OCI-LY1 (cell line): ENCODE measurements around the gene OR2V1.
"Not testable (repeated sequence)": the region's sequence is repeated elsewhere in the genome, so short reads cannot be mapped to it uniquely, and the experiment has no call there.

Experiments
- H2AFZ ChIP-seq: fragments of 200-600 bp; sonication (generic), shearing (Covaris generic); 2 replicates; pipeline ENCODE4 v1.6.0; 2014; ENCODE audit warnings: antibody characterized with exemption, mild to moderate bottlenecking, low read length
- H3F3A ChIP-seq: fragments of 200-600 bp; sonication (generic), shearing (Covaris generic); 2 replicates; pipeline ENCODE4 v1.6.0; 2014; ENCODE audit warnings: mild to moderate bottlenecking, antibody characterized with exemption, low read length, moderate library complexity; ENCODE audit not compliant: insufficient read depth
- H3K27ac ChIP-seq: fragments of 200-600 bp; sonication (generic); 2 replicates; pipeline ENCODE4 v1.5.1; 2014; ENCODE audit warnings: low read length, mixed run types, mild to moderate bottlenecking, low read depth; ENCODE audit not compliant: poor library complexity, severe bottlenecking
- H3K27me3 ChIP-seq: fragments of 200-600 bp; sonication (generic); 2 replicates; pipeline ENCODE4 v1.6.0; 2014; ENCODE audit warnings: antibody characterized with exemption, mild to moderate bottlenecking, low read length, moderate library complexity; ENCODE audit not compliant: insufficient read depth
- H3K36me3 ChIP-seq: fragments of 200-600 bp; sonication (generic); 2 replicates; pipeline ENCODE4 v1.6.1; 2014; ENCODE audit warnings: mild to moderate bottlenecking, antibody characterized with exemption, low read length, moderate library complexity, mixed read lengths; ENCODE audit not compliant: insufficient read depth
- H3K4me1 ChIP-seq: fragments of 200-600 bp; sonication (generic); 2 replicates; pipeline ENCODE4 v1.5.1; 2014; ENCODE audit warnings: mild to moderate bottlenecking, low read length, moderate library complexity; ENCODE audit not compliant: insufficient read depth, severe bottlenecking
- H3K4me2 ChIP-seq: fragments of 200-600 bp; sonication (generic), shearing (Covaris generic); 2 replicates; pipeline ENCODE4 v1.6.1; 2014; ENCODE audit warnings: low read length
- H3K4me3 ChIP-seq: fragments of 200-600 bp; sonication (generic); 2 replicates; pipeline ENCODE4 v1.5.1; 2014; ENCODE audit warnings: low read length, low read depth, mild to moderate bottlenecking, mixed read lengths; ENCODE audit not compliant: poor library complexity, severe bottlenecking
- H3K79me2 ChIP-seq: fragments of 200-600 bp; shearing (Covaris generic); 2 replicates; pipeline ENCODE4 v1.6.1; 2016; ENCODE audit warnings: mixed run types, low read length, mixed read lengths; ENCODE audit not compliant: insufficient read depth
- H3K9ac ChIP-seq: fragments of 200-600 bp; sonication (generic), shearing (Covaris generic); 2 replicates; pipeline ENCODE4 v1.6.1; 2014; ENCODE audit warnings: mild to moderate bottlenecking, low read length, mixed read lengths
- H3K9me2 ChIP-seq: fragments of 200-600 bp; sonication (generic), shearing (Covaris generic); 2 replicates; pipeline ENCODE4 v1.6.1; 2014; ENCODE audit warnings: low read depth, mild to moderate bottlenecking, low read length, mixed read lengths
- H3K9me3 ChIP-seq: fragments of 200-600 bp; shearing (Covaris generic); 2 replicates; pipeline ENCODE4 v1.6.1; 2014; ENCODE audit warnings: low read length, mixed read lengths
- H4K20me1 ChIP-seq: fragments of 200-600 bp; sonication (generic), shearing (Covaris generic); 2 replicates; pipeline ENCODE4 v1.6.0; 2016; ENCODE audit warnings: mild to moderate bottlenecking, low read length; ENCODE audit not compliant: insufficient read depth
- EZH2 ChIP-seq: fragments of 200-600 bp; sonication (generic), shearing (Covaris generic); IDR thresholded peaks from 2 replicates; pipeline ENCODE4 v1.8.0; 2017; ENCODE audit warnings: borderline replicate concordance, mixed run types, mild to moderate bottlenecking, antibody characterized with exemption, low read length, moderate library complexity, mixed read lengths
- TF ChIP-seq, protein P1 (sequence below): fragments of 200-600 bp; sonication (generic), shearing (Covaris generic); IDR thresholded peaks from 2 replicates; pipeline ENCODE4 v1.5.1; 2017; ENCODE audit warnings: mild to moderate bottlenecking, antibody characterized with exemption, low read length, moderate library complexity, mixed read lengths

Gene OR2V1

DNA sequence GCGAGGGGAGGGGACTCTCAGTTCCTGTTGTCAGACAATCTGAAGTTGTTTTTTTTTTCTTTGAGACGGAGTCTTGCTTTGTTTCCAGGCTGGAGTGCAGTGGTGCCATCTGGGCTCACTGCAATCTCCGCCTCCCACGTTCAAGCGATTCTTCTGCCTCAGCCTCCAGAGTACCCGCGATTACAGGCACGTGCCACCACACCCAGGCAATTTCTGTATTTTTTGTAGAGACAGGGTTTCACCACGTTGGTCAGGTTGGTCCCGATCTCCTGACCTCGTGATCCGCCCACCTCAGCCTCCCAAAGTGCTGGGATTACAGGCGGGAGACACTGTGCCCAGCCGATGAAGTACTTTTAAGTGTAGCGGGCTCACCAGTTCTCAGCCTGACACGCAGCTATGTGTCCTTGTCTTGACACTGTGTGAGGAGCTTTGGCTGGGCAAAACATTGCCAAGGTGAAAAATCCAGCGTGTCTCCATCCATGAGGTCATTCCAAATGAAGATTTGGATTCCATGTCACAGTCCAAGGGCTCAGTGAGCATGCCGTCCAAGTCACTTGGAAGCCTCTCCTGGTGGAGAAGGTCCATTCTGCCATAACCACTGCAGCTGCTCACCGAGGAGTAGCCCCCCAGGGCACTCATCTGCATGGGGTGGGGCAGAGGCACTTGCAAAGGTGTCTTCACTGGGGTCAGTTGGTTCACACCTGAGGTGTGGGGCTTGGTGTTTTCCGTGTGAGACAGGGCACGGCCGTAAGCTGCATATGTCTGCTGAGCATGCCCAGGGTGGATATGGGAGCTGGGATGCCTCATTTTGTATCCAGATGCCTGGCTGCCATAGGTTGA lies 32.0 kb downstream of the OR2V1 start:
- Histone ChIP-seq H3K4me3 (no peak overlapping the region), H3F3A (no peaks in the 10 kb centered on the region), H3K27me3 (no peaks in the 10 kb centered on the region), H3K9me3 (no peaks in the 10 kb centered on the region), H3K4me1 (no peaks in the 10 kb centered on the region), H2AFZ (no peak overlapping the region), H3K9ac (no peak overlapping the region), H4K20me1 (no peaks in the 10 kb centered on the region), H3K79me2 (no peaks in the 10 kb centered on the region), H3K36me3 (no peaks in the 10 kb centered on the region), H3K27ac (no peak overlapping the region), H3K4me2 (no peak overlapping the region), H3K9me2 (no peaks in the 10 kb centered on the region)
- no peak for TF ChIP-seq EZH2
- TF ChIP-seq, protein P1, sequence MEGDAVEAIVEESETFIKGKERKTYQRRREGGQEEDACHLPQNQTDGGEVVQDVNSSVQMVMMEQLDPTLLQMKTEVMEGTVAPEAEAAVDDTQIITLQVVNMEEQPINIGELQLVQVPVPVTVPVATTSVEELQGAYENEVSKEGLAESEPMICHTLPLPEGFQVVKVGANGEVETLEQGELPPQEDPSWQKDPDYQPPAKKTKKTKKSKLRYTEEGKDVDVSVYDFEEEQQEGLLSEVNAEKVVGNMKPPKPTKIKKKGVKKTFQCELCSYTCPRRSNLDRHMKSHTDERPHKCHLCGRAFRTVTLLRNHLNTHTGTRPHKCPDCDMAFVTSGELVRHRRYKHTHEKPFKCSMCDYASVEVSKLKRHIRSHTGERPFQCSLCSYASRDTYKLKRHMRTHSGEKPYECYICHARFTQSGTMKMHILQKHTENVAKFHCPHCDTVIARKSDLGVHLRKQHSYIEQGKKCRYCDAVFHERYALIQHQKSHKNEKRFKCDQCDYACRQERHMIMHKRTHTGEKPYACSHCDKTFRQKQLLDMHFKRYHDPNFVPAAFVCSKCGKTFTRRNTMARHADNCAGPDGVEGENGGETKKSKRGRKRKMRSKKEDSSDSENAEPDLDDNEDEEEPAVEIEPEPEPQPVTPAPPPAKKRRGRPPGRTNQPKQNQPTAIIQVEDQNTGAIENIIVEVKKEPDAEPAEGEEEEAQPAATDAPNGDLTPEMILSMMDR: no peak

DNA sequence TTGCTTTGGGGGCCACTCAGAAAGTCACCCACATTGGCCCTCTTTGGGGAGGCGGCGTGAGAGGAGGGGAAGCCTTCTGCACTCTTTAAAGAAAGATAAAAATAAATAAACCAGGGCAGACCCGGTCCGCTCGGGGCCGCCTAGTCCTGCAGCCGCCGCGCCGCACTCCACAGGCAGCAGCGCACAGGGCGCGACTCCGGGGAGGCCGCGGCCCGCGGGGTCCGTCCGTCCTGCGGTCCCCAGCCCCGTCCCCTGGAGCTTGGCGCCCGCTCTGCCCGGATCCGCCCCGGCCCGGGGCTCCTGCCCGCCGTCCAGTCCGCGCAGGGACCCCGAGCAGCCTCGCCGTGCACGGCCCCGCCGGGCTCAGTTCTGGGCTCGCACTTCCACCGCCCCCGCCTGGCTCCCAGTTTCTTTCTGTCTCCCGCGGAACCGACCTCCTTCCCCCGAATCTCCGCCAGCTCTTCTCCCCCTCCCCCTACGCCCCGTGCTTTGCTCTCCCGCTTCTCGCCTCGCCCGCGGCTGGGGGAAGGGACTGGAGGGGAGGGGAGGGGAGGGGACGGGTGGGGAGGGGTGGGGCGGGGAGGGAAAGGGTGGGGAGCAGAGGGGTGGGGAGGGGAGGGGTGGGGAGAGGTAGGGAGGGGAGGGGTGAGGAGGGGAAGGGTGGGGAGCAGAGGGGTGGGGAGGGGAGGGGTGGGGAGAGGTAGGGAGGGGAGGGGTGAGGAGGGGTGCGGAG lies 33.0 kb downstream of the OR2V1 start:
- H3K4me1 ChIP-seq, H3K27ac ChIP-seq, H3F3A ChIP-seq, H3K9me2 ChIP-seq, H2AFZ ChIP-seq, H3K4me3 ChIP-seq, H3K9ac ChIP-seq, H3K27me3 ChIP-seq, H3K9me3 ChIP-seq, H3K79me2 ChIP-seq, H3K4me2 ChIP-seq, H3K36me3 ChIP-seq, H4K20me1 ChIP-seq: not testable (repeated sequence)

DNA sequence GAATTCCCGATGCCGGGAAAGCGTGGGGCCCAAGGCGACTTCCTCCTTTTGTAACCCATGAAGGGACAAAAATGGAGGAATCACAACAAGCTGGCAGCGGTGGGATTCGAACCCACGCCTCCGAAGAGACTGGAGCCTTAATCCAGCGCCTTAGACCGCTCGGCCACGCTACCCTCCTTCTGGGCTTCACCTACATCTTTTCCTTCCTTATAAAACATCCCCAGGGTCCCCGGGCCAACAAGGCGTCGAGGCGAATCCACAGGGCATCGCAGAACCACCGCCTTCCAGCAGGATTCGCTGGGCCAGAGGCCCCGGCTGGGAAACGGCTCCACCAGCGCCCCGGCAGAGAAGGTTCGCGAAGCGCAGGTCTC lies 33.6 kb downstream of the OR2V1 start:
- not testable (repeated sequence) for H3K9ac ChIP-seq, H3F3A ChIP-seq, H3K4me2 ChIP-seq, H3K79me2 ChIP-seq, H3K27me3 ChIP-seq, H3K9me3 ChIP-seq, H3K36me3 ChIP-seq, H4K20me1 ChIP-seq, H3K9me2 ChIP-seq, H3K27ac ChIP-seq, H2AFZ ChIP-seq, H3K4me1 ChIP-seq, H3K4me3 ChIP-seq

DNA sequence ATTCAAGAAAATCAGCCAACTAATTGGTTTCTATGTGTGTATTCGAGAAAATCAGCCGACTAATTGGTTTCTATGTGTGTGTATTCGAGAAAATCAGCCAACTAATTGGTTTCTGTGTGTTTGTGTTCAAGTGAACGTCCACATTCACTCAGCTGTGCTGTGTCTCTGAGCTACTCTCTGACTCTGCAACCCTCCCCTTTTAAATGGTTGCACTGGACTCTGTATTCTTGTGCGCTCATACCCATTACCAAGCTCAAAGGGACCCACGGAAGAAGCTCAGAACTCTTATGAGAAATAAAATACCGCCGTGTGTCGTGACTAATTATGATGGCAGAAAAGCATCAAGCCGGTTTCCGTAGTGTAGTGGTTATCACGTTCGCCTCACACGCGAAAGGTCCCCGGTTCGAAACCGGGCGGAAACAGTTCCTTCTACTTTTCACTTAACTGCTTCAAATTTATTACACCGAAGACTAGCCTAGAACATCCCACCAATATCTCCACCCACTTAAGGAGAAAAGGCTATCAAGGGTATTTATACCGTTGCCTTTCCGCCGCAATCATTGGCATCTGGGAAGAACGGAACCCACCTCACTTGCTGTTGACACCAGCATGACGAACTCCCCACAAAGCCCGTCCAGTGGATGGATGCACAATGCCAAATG lies 34.1 kb downstream of the OR2V1 start:
- H3K9ac ChIP-seq, H2AFZ ChIP-seq: not testable (repeated sequence)

DNA sequence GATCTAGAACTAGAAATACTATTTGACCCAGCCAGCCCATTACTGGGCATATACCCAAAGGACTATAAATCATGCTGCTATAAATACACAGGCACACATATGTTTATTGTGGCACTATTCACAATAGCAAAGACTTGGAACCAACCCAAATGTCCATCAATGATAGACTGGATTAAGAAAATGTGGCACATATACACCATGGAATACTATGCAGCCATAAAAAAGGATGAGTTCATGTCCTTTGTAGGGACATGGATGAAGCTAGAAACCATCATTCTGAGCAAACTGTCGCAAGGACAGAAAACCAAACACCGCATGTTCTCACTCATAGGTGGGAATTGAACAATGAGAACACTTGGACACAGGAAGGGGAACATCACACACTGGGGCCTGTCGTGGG lies 35.8 kb downstream of the OR2V1 start:
- H2AFZ ChIP-seq, H3K27me3 ChIP-seq, H3K9ac ChIP-seq: not testable (repeated sequence)

More for the DNA sequence above, 34.1 kb downstream of the OR2V1 start:
- H3K4me1 ChIP-seq, H3K36me3 ChIP-seq, H4K20me1 ChIP-seq, H3K79me2 ChIP-seq, H3F3A ChIP-seq, H3K4me2 ChIP-seq, H3K9me2 ChIP-seq, H3K4me3 ChIP-seq, H3K27me3 ChIP-seq, H3K27ac ChIP-seq, H3K9me3 ChIP-seq: not testable (repeated sequence)

More for the DNA sequence above, 35.8 kb downstream of the OR2V1 start:
- H3K4me3 ChIP-seq, H3K9me2 ChIP-seq, H3K4me1 ChIP-seq, H3K4me2 ChIP-seq, H3K9me3 ChIP-seq, H3K79me2 ChIP-seq, H3F3A ChIP-seq, H3K27ac ChIP-seq, H3K36me3 ChIP-seq, H4K20me1 ChIP-seq: not testable (repeated sequence)
